Fibroblast of peridontal ligament (primary cell): ENCODE data around the gene CNIH3.

ENCODE experiments used
- DNase-seq: peaks from one replicate; pipeline ENCODE4 v3.0.0-alpha.2; 2010; ENCODE audit errors: extremely low read depth

The CNIH3 gene

DNA sequence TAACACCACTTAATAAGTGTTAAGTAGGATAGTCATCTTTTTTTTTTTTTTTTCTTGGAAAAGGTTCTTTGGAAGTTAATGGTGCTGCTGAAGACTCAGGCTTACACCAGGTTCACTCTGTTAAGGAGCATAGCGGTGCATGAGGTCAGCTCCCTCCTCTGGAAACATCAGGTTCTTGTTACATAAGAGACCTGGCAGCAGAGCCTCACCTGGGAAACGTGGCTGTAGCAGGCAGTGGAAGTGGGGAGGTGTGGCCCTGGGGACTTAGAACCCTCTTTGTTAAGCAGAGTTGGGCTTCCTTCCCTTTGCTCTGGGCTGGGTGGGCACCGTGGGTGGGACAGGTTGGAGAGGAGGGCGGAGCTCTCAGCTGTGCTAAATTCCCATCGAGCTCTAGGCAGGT lies 104.1 kb downstream of the CNIH3 start:
- no peak for DNase-seq

DNA sequence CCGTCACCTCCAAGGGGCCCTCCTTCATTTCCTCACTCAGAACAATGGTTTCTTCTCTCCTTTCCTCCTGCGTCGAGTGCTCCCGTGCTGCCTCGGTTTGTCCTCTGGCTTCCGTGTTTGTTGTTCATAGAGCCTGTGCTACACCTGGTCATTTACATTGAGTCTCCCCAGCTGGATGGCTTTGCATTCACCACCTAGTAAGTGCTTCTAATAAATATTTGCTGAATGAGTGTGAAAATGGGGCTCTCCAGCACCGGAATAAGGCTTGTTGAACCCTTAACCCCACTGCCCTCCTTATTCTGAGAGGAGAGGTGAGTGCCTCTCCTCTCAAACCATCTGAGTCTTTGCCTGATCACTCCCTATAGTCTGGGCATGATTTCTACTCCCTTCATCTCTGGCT lies 104.9 kb downstream of the CNIH3 start:
- no peak for DNase-seq

DNA sequence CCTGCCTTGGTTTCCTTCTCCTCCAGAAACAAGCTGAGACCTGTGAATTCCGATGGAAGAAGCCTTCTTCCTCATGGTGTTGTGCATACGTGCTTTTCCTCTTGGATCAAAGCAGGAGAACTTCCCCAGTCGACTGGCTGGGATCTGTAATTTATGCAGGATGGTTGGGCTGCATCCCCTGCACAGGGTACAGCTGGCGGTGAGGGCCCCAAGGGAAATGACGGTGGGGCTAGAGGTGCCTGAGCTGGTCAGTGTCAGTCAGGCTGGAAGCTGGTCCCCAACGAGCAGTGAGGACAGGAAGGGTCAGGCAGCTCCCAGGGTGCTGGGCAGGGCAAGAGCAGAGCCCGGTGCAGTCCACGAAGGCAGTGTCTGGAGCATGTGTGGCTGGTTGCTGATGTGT lies 106.7 kb downstream of the CNIH3 start:
- no peak for DNase-seq

DNA sequence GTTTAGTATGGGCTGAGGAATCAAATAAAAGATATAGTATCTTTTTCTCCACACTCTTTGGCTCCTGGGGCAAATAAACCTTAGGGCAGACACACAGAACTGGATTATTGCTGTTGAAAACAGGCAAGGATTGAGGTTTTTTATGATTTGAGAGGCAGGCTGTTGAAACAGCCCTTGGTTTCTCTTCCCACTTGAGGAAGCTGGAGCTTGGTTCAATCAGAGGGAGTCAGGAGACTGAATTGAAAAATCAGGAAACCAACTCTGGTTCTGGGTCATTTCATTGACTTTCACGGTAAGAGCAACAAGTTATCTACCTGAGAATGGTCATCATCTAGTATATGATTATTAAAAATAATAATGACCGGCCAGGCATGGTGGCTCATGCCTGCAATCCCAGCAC lies 108.4 kb downstream of the CNIH3 start:
- DNase-seq, result no peak

DNA sequence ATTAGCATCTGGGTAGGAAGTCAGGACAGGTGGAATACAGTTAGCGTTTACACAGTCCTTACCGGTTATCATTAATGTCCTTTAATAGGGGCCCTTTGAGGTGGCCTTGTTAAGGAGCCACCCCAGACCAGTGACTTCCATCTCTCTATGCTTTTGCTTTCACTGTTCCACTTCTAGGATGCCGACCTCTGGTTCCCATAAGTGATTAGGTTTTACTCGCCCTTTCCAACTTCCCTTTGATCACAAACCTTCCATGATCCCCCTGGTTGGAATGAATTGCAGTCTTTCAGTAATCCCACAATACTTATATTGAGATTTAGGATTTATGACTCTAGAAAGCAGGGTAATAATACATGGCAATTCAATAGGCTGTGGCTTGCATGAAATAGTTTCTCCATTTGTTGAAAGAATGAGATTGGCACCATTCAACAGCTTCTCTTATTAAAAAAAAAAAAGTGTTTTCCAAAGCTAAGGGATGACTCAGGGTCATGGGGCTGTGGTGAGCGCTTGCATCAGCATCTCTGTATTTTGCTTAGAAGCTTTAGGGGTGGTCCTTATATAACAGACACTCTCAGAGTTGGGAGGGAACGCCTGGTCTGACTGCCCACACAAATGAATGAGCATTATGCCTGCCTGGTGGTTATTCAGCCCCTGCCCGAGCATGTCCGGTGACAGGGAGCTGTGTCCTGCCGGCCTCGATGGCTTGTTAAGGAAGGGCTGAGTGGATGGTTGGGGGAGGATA lies 110.5 kb downstream of the CNIH3 start:
- DNase-seq, result peak; percentile 99

DNA sequence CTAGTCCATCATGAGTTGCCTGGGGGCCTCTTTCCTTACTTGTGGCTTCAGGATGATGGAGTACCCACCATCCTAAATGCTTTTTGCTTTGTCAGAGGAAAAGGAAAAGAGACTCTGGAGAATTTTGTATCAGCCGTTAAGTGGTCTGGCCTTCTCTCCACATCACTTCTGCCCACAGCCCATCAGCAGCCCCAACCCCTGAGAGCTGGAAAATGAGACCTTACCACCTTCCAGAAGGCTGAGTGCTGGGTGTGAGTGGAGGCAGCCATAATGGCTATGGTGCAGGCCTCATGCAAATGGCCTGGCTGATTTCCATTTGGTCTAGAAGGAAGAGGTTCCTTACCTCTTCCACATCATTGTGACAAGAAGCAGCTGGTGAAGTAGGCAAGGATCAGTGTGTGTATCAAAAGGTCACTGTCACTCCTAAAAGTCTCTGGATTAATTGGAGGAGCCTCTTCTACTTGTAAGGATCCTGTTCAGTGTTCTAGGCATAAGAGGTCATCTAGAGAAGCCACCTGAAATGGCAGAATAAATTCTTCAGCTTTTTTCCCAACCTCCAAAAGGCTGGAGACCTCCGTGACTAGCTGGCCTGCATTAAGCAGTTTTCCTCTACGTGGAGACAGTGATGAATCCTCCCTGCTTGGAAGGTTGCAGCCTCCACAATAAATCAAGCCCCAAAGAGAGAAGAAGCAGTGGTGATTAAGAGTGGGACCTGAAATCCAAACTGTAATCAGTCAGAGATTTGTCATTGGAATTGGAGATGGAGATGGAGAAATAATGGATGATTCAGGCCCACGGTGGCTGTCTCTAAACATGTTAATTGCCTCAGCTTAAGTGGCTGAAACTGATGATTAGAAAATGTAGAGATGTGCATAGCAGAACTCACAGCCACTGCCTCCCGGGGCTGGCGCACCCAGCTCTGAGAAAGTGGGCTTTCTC lies 111.5 kb downstream of the CNIH3 start:
- DNase-seq, result peak; percentile 61

DNA sequence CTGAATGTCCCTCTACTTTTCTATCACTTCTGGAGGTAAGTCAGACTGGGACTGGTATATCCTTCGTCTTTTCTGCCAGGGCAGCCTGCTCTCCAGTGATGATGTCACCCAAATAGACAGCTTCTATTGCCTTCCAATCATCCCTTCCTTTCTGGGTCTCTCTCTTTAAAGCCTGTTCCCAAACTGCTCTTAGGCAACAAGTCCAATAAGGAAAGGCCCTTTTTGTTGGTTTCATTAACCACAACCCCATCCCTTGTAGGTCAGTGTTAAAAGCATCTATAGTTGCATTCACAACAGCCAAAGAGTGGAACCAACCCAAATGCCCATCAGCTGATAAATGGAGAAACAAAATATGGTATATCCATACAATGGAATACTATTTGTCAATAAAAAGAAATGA lies 114.4 kb downstream of the CNIH3 start:
- peak; percentile 47 for DNase-seq

DNA sequence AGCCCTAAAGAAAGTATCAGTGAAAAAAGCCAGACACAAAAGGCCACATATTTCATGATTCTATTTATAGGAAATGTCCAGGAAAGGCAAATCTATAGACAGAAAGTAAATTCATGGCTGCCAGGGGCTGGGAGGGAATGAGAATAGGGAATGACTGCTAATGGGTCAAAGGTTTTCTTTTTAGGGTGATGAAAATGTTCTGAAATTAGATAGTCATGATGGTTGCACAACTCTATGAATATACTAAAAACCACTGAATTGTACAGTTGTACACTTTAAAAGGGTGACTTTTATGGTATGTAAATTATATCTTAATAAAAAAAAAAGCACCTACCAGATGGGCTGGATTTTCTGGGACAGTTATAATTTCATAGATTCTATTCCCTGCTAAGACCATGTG lies 114.8 kb downstream of the CNIH3 start:
- DNase-seq, result peak; percentile 78

DNA sequence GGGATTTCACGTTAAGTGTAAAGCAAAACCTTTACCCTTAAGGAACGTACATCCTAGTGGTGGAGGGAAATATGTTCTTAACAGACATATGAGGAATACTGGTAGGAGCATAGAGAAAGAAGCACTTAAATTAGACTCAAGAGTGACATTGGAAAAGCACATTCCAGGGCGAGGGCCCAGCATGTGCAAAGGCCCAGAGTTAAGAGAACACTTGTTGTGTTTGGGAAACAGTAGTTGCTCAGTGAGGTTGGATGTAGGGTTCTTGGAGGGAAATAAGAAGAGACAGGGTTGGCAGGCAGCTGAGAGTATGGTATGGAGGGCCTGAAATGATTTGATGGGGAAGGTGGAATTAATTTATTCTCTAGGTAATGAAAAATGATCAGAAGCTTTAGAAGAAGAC lies 115.5 kb downstream of the CNIH3 start:
- no peak for DNase-seq

DNA sequence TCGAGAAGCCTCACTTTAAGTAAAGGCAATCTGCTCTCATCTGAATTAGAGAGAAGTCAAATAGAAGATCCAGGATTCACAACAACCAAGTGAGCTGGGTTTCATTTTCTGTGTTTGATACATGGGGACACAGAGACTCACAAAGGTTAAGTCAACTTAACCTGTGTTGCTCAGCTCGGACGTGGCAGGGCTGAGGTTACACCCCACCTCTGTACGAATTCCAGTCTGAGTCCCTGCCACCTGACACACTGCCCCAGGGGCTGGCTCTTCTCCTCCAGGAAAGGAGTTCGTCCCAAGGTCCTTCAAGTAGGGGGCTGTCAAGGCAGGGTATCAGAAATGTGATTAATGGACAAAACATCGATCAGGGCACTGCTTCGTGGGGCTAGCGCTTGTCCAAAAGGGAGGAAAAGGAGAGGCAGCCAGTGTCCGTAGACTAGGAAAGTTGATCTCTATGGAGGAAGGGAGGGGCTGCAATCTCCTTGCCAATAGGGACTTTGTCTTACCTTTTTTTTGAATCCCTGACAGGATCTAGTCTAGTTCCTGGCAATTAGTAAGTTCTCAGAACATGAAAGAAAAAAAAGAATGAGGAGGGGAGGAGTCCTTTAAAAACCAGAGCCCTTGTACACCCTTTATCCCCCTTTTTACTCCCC lies 116.4 kb downstream of the CNIH3 start:
- DNase-seq, result no peak

DNA sequence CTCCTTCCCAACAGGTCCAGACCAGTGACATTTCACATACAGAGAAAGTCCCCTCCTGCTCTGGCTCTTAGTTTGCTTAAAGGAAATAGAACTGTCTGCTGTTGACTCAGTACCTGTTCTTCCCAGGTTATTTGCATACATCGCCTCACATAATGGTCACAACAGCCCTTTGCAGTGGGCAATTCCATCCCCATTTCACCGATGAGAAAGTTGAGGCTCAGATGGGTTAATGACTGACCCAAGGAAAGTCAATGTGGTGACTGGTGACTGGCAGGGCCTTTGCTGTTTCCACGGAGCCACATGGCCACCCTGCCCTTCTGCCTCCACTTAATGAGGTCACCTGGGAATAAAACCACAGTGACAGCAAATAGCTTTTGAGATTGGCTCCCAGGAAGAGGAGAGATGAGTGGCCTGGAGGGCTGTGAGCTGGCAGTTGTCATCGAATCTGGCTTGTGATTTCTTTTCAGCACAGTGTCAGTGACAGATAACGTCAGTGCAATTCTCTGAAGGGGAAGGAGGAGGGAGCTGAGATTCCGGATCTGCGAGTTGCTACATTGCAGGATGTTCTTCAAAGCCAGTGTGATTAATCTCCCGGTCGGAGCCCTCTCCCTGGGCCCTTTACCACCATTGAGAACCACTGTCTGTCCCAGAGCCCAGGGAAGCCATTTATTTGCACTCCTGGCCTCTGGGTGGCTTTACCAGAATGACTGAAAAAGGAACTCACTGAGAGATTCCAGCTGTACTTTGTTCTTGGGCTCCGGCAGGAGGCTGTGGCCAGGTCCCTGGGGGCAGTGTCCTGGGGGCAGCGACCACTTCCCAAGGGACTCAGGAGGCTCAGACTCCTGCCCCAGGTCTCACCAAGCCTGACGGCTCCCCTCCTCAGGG lies 117.2 kb downstream of the CNIH3 start:
- DNase-seq, result peak; percentile 50

DNA sequence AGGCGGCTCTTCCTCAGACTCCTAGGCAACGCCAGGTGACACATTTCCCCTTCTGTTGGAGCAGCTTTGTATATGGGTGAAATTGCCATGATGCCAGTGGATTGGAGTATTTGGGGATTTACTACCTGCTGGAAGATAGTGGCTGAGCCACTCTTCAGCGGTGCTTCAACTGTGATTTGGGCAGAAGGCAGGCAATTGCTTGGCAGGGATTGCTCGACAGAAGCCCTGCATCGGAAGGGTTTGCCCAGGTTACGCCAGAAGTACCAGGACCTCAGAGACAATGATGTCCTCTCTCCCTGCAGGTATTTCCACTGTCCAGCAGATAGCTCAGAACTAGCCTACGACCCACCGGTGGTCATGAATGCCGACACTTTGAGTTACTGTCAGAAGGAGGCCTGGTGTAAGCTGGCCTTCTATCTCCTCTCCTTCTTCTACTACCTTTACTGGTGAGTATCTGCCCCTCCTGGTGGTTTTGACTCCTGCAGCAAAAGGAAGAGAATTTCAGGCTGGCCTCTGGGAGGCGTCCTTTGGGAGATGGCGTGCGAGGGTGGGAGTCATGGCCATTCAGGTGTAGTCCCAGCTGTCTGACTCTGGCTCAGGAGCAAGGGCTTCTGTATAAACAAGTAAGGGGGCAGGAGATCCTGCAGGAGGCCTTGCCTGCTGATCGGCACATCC lies 118.3 kb downstream of the CNIH3 start:
- no peak for DNase-seq

DNA sequence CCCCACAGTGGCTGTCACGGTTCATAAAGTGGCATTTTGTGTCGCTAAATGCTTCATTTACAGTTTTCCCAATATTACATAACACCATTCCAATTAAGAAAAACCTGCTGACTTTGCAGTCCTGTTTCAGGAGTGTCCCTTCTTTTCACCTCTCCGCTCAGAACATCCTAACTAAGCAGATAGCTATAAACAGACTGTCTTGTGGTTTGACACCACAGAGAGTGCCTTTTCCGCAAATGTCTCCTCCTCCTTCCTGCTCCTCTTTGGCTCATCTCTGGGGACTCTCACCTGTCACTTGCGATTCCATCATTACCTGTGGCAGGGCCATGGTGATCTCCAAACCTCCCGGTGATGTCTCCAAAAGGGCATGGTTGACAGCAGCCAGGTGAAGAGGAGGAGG lies 119.0 kb downstream of the CNIH3 start:
- no peak for DNase-seq

DNA sequence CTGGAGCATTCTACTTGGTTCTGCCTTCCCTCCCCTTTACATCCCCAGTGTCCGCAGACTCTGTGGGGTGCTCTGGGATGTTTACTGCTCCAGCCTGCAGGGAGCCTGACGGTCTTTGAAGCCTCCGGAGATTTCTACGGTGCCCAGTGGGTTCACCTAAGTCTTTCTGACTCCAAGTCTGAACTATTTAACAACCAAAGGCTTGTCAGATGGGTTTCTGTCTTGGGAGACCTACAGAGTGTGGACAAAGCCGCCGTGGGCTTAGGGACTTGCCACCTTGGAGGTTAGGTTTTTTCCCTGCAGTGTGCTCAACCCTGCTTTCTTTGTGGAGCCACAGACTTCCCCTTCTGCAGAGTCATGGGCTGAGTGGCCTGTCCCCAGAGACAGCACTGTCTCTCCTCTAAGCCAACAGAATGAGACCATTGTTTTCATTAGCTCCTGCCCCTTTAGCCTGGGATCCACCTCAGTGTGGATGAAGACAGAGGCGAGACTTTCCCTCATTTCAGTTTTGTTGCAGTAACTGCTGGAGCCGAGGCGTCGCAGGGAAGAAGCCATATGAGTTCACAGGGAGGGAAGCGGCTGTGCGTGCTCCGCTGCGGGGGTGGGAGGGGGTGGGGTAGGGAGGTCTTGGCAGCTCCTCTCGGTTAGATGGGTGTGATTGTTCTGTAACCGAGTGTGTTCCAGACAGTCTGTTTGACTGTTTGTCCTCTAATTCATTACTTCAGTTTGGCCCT lies 120.7 kb downstream of the CNIH3 start:
- DNase-seq, result peak; percentile 53

DNA sequence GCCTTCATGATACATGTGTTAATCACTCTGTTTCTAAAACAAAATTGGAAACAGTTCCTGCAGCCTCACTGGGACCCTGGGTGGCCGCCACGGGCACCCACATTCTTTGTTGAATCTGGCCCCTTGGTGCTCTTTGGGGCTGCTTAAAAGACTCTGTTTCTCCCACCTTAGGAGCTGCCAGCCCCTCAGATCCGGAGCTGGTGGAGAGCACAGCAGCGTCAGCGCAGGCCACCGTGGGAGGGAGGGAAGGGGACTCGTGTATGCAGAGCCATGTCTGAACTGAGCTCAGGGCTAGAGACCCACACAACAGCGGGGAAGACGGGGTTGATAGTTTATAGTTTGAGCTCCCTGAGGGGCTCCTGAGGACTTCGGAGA lies 121.2 kb downstream of the CNIH3 start:
- DNase-seq, result no peak

DNA sequence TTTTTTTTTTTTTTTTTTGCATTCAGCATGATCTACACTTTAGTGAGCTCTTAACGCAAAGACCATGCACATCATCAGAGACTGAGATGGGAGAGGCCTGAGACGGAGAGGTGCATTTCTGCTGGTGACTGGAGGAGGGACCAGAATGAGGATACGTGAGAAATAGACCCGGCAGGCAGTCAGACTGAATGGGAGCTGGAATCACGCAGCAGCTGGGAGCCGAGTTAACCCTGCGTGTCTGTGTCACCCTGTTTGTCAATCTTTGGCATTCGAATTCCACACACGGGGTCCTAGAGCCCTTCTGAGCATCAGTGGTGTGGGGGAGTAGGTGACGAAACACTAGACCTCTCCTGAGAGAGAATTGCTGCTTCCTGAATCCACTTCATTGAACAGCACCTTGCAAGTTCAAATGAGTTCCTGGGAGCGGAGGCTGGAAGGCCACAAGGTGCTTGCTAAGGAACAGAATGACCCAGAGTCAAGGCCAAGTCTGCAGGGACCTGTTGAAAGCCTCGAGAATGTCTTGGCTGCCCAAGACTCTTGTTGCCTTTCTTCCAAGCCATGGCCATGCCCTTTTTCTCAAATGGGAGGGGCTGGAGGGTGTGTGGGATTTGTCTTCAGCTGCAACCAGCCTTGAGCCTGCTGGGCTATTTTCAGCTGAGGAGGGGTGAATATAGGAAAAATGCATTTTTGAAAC lies 123.3 kb downstream of the CNIH3 start:
- no peak for DNase-seq

DNA sequence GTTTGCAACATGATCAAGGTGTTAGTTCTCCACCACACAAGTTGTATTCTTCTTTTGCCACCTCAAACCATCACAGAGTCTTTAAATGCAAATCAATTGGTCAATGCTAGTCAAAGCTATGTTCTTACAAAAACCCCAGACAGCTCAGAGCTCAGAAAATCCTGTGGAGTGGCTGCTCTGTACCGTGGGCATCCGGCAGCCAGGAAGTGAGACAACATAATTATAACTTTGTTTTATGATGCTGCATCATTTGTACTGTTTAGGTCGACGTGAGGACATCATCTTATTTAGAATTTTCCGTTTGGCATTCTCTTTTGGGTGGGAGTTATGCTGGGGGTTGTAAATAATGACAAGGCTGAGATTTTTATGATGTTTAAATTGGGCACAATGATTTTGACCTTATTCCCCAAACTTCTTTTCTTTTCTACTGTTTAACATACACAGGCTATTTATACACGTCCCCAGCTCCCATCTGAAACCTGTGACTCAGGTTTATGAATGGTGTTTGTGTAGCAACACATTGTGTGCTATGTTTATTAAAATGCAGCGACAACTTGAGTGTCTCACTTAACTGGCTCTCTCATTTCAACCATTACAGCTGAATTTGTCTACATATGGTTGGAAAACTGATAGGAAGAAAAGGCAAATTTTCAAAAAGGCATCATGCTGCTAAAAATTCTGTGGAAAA lies 124.0 kb downstream of the CNIH3 start:
- DNase-seq, result no peak

DNA sequence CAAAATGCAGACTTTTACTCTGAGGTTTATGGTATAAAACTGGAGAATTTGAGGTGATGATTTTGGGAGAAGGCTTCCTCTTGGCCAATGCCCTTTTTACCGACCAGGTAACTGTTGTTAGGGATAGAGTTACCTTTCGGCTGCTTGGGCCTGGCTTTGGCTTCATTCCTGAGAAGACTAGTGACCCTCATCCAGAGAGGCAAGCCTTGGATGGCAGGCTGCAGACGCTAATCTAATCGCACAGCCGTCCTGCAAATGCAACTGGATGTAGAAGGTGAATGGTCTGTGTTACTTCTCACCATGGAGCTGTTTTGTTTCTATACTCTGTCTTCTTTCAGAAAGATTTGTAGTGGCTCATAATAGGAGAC lies 124.6 kb downstream of the CNIH3 start:
- no peak for DNase-seq

DNA sequence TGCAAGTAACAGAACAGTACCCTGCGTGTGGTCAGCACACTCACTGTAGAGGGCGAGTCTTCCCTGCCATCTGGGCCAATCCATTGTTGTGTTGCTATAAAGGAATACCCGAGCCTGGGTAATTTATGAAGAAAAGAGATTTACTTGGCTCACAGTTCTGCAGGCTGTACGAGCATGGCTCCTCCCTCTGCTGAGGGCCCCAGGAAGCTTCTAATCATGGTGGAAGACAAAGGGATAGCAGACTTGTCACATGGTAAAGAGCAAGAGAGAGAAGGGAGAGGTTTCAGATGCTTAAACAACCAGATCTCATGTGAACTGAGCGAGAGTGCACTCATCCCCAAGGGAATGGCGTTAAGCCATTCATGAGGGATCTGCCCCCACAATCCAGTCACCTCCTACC lies 126.2 kb downstream of the CNIH3 start:
- no peak for DNase-seq
